Measurements from ENCODE around the gene TCIRG1. TPM values are rescaled to one million over a fixed set of nuclear protein-coding genes. Genes with fewer than 3 reads are reported as not detected.

TCIRG1 gene
- polyA plus RNA-seq, 1 experiment, result 111 TPM

GRCh38 chr11:68053981-68054812 is 15.4 kb downstream of the TCIRG1 start:
- POLR2A ChIA-PET, result no interaction called here
- CTCF ChIA-PET, result interaction anchor here (0.7 kb wide), 1 partner anchor 12 kb away, joined by 4 read pairs; no protein-coding TSS in a partner anchor
- no peaks in the 10 kb centered on the region for H3K27me3 ChIP-seq (ENCODE audit: control insufficient read depth, insufficient read depth, low read length)
- no peak for TF ChIP-seq CTCF (IDR thresholded peaks at IDR 0.05; ENCODE audit: insufficient read depth, low read depth, low read length)
- DNase-seq (ENCODE audit: low read depth), result no peak
- H3K4me3 ChIP-seq (ENCODE audit: low read depth, low read length), result no peak overlapping the region
- peaks cover 26% of the 10 kb centered on the region for H3K36me3 ChIP-seq (ENCODE audit: control insufficient read depth, insufficient read depth, low read length)

GRCh38 chr11:68056317-68057285 is 17.8 kb downstream of the TCIRG1 start:
- ChIA-PET POLR2A (no interaction called here), CTCF (no interaction called here)
- H3K4me3 ChIP-seq (ENCODE audit: low read depth, low read length), result no peak overlapping the region
- H3K27me3 ChIP-seq (ENCODE audit: control insufficient read depth, insufficient read depth, low read length), result no peaks in the 10 kb centered on the region
- no peak for DNase-seq (ENCODE audit: low read depth)
- TF ChIP-seq CTCF (IDR thresholded peaks at IDR 0.05; ENCODE audit: insufficient read depth, low read depth, low read length), result no peak
- H3K36me3 ChIP-seq (ENCODE audit: control insufficient read depth, insufficient read depth, low read length), result peaks cover 6% of the 10 kb centered on the region

- Histone ChIP-seq H3K36me3 (ENCODE audit: control insufficient read depth, insufficient read depth, low read length) (no peaks in the 10 kb centered on the region; the same call in 1 of the 2 replicates), H3K27me3 (ENCODE audit: control insufficient read depth, insufficient read depth, low read length) (no peaks in the 10 kb centered on the region), H3K4me3 (ENCODE audit: low read depth, low read length) (no peak overlapping the region)
- CTCF ChIA-PET, result no interaction called here
- POLR2A ChIA-PET, result no interaction called here
- TF ChIP-seq CTCF (IDR thresholded peaks at IDR 0.05; ENCODE audit: insufficient read depth, low read depth, low read length), result no peak
- DNase-seq (ENCODE audit: low read depth), result no peak
Observed at GRCh38 chr11:68057807-68058206, 19.0 kb downstream of the TCIRG1 start.

GRCh38 chr11:68061508-68061907 is 22.7 kb downstream of the TCIRG1 start:
- CTCF ChIA-PET, result interaction anchor here (1.3 to 1.7 kb wide), 2 partner anchors 11 to 147 kb away, joined by 3 to 4 read pairs; no protein-coding TSS in a partner anchor
- TF ChIP-seq CTCF (IDR thresholded peaks at IDR 0.05; ENCODE audit: insufficient read depth, low read depth, low read length), result no peak
- peaks cover 3% of the 10 kb centered on the region for H3K36me3 ChIP-seq (ENCODE audit: control insufficient read depth, insufficient read depth, low read length)
- H3K4me3 ChIP-seq (ENCODE audit: low read depth, low read length), result no peak overlapping the region
- POLR2A ChIA-PET, result no interaction called here
- H3K27me3 ChIP-seq (ENCODE audit: control insufficient read depth, insufficient read depth, low read length), result no peaks in the 10 kb centered on the region
- DNase-seq (ENCODE audit: low read depth), result no peak

- POLR2A ChIA-PET, result no interaction called here
- H3K27me3 ChIP-seq (ENCODE audit: control insufficient read depth, insufficient read depth, low read length), result no peaks in the 10 kb centered on the region
- CTCF ChIA-PET, result interaction anchor here (1.1 kb wide), 1 partner anchor 32 kb away, joined by 6 read pairs; no protein-coding TSS in a partner anchor
- H3K4me3 ChIP-seq (ENCODE audit: low read depth, low read length), result no peak overlapping the region
- DNase-seq (ENCODE audit: low read depth), result no peak
- no peak for TF ChIP-seq CTCF (IDR thresholded peaks at IDR 0.05; ENCODE audit: insufficient read depth, low read depth, low read length)
- H3K36me3 ChIP-seq (ENCODE audit: control insufficient read depth, insufficient read depth, low read length), result peaks cover 7% of the 10 kb centered on the region
Observed at GRCh38 chr11:68064926-68065325, 26.1 kb downstream of the TCIRG1 start.

Measured in BJ (cell line).